Mucosa of descending colon (tissue), 3 donors: ENCODE data around the gene MMRN1. TPM values are rescaled to one million over a fixed set of nuclear protein-coding genes. Genes with fewer than 3 reads are reported as not detected.

ENCODE experiments used
- ATAC-seq: fragments of 200-7000 bp; cut with Tn5 transposase; one replicate; pipeline ENCODE4 v1.9.1; 2020; ENCODE audit warnings: mild to moderate bottlenecking, moderate library complexity
- DNase-seq, 3 donors: peaks; one replicate each; pipeline ENCODE4 v3.0.0-alpha.2; 2020
- H3K36me3 ChIP-seq: fragments of 200-600 bp; one replicate; pipeline ENCODE4 v1.8.0; 2021; ENCODE audit warnings: low read depth, mild to moderate bottlenecking
- H3K4me1 ChIP-seq: fragments of 200-600 bp; one replicate; pipeline ENCODE4 v1.8.0; 2021; ENCODE audit warnings: low read depth, mild to moderate bottlenecking
- H3K4me3 ChIP-seq: fragments of 200-600 bp; one replicate; pipeline ENCODE4 v1.8.0; 2021; ENCODE audit warnings: mild to moderate bottlenecking
- H3K9me3 ChIP-seq: fragments of 200-600 bp; one replicate; pipeline ENCODE4 v1.8.0; 2021; ENCODE audit warnings: mild to moderate bottlenecking
- CTCF ChIP-seq: fragments of 200-600 bp; IDR thresholded peaks from one replicate; pipeline ENCODE4 v1.8.0; 2022; ENCODE audit warnings: antibody characterized with exemption, mild to moderate bottlenecking
- intact Hi-C, 2 donors: fragments of 100-400 bp; cut with DNase I in 1 of 2; cut with micrococcal nuclease in 1 of 2; formaldehyde crosslinking; loops; one replicate each; pipeline versions ENCODE4 v1.11.0 to v1.11.1; 2022; cut with DNase I, micrococcal nuclease
- long read RNA-seq, 2 donors: library from polyadenylated mRNA; unstranded; transcript quantifications; one replicate each; pipeline ENCODE4 v2.0.0, GENCODE V29; 2019 to 2021
- total RNA-seq, 3 donors: library from RNA; stranded (reverse); fragmentation: NEBNext Ultra II Directional in 2 of 3; extraction: Animal tissue kit (Norgen Biotek cat#: 25700) in 2 of 3; gene quantifications; one replicate each; pipeline versions ENCODE4 v1.2.1 to v1.2.4, GENCODE V29; 2021 to 2023
- donor health status: DM: no; HTN: no; CAD: no; lungs with moderate emphysema.
- donor health status: DM: no; HTN: no; CAD: no.
- donor health status: DM: no; HTN: yes; CAD: no.

The MMRN1 gene
- 10 to 100 TPM in 2 of 3 donors, 1 to 10 TPM in 1; 8.8 to 40.1 (median 25.2) TPM for total RNA-seq
- long read RNA-seq, donor 1, full-length matches to known transcripts, result 8 of 10 reads
- long read RNA-seq, donor 1, partial matches to known transcripts, result 2 of 10 reads
- long read RNA-seq, donor 1, other reads (novel, unspliced or antisense), result 0 of 10 reads
- long read RNA-seq, donor 2, full-length matches to known transcripts, result 2 of 5 reads
- long read RNA-seq, donor 2, partial matches to known transcripts, result 3 of 5 reads
- long read RNA-seq, donor 2, other reads (novel, unspliced or antisense), result 0 of 5 reads

DNA sequence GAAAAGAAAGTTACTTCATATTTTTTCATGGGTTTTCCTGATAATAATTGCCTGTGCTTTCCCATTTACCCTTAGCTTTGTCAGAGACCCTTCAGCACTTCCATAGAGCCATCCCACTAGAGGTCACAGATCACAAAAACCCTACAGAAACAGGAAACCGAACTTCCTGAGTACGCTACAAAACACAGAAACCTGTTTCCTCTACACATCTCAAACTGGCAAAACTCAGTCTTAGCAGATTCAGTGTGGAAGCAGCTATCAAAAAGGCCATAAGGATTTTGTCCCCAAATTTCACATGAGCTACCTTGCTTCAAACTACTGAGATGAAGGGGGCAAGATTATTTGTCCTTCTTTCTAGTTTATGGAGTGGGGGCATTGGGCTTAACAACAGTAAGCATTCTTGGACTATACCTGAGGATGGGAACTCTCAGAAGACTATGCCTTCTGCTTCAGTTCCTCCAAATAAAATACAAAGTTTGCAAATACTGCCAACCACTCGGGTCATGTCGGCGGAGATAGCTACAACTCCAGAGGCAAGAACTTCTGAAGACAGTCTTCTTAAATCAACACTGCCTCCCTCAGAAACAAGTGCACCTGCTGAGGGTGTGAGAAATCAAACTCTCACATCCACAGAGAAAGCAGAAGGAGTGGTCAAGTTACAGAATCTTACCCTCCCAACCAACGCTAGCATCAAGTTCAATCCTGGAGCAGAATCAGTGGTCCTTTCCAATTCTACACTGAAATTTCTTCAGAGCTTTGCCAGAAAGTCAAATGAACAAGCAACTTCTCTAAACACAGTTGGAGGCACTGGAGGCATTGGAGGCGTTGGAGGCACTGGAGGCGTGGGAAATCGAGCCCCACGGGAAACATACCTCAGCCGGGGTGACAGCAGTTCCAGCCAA is at the start of gene MMRN1:
Gene MMRN1 (plus strand): TSS at position 206 of the 902 bp plus-strand sequence. CDS start 118 bp downstream, at position 324.
- intact Hi-C loops, result no loop called here
- Histone ChIP-seq H3K4me1 (no peaks in the 10 kb centered on the region), H3K36me3 (no peaks in the 10 kb centered on the region), H3K9me3 (no peaks in the 10 kb centered on the region), H3K4me3 (no peak within 1 kb of the TSS)
- ATAC-seq (peak; percentile 30), DNase-seq (no peak)
- TF ChIP-seq CTCF, result no peak

DNA sequence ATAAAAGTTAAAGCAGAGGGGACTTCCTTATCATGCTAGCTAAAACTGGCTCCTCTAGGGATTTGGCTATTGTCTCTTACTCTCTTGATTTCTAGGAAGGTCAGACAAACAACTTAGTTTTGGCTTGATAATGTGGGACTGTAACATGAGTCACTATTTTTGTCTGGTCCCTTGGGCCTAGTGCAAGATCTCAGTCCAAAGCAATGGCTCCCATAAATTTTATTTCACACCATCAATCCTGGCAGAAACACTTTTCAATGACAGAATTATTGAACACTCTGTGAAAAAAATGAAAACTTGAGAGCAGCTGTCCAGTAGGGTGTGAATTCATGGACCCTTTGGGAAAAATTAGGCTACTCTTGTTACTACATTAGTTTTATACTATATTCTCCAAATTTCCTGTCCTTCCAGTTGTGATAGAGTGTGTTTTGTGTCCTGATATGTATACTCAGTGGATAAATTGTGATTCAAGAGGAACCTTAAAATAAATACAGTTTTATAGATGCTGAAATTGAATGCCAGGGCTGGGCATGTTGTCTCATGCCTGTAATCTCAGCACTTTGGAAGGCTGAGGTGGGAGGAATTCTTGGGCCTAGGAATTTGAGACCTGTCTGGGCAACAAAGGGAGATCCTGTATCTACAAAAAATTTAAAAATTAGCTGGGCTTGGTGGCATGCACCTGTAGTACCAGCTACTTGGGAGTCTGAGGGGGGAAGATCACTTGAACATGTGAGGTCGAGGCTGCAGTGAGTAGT is 46.9 kb upstream of the MMRN1 start:
- H3K36me3 ChIP-seq, result no peaks in the 10 kb centered on the region
- H3K4me1 ChIP-seq, result no peaks in the 10 kb centered on the region
- intact Hi-C loops, result no loop called here
- no peak for TF ChIP-seq CTCF
- no peaks in the 10 kb centered on the region for H3K9me3 ChIP-seq
- no peak overlapping the region for H3K4me3 ChIP-seq
- ATAC-seq (no peak), DNase-seq (no peak)

DNA sequence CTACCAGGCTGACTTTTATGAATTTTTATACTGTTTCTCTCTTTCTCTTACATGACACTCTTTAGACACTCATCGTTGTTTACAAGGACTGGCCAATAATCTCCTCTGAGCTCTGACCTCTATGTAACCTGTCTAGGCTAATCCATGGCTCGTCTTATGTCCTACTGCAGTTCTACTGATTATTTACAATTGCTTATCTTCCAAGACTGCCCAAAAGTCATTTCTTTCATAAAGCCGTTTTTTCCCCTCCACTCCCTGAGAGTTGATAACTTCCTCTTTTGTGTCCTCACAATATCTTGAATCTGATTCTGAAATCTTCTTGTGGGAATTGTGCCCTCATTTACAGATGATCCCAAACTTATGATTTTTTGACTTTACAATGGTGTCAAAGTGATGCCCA is 39.4 kb upstream of the MMRN1 start:
- no peak for DNase-seq
- no peak for ATAC-seq
- Histone ChIP-seq H3K9me3 (no peaks in the 10 kb centered on the region), H3K4me3 (no peak overlapping the region), H3K4me1 (no peaks in the 10 kb centered on the region), H3K36me3 (no peaks in the 10 kb centered on the region)
- TF ChIP-seq CTCF, result no peak
- intact Hi-C loops, result no loop called here

DNA sequence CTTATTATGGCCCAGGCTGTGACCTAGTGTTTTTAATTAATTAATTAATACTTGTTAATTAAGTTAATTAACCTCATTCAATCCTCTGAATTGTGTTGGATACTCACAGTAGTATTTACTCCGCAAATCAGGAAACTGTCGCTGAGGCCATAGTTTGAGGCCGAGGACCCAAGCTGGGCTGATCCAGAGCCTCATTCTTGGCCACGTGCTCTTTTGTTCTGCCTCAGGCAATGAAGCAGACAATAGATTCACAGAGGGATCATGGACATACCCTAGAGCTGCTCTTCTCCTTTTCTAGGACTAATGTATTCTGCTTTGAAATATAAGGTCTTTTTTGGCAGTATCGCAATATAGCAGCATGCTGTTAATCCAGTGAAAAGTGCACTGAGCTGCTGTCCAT is 33.7 kb upstream of the MMRN1 start:
- no peak for DNase-seq
- no peaks in the 10 kb centered on the region for H3K9me3 ChIP-seq
- no peak overlapping the region for H3K4me3 ChIP-seq
- H3K36me3 ChIP-seq, result no peaks in the 10 kb centered on the region
- no peak for TF ChIP-seq CTCF
- intact Hi-C loops, result no loop called here
- ATAC-seq, result no peak
- H3K4me1 ChIP-seq, result no peaks in the 10 kb centered on the region

- ATAC-seq (no peak), DNase-seq (no peak)
- no peak for TF ChIP-seq CTCF
- Histone ChIP-seq H3K4me1 (no peaks in the 10 kb centered on the region), H3K4me3 (no peak overlapping the region), H3K36me3 (no peaks in the 10 kb centered on the region), H3K9me3 (no peaks in the 10 kb centered on the region)
- intact Hi-C loops, result no loop called here
Measured at GRCh38 chr4:89863533-89863932, 31.1 kb upstream of the MMRN1 start.
